Measurements from ENCODE around the gene RALGPS1.

Gene RALGPS1

DNA sequence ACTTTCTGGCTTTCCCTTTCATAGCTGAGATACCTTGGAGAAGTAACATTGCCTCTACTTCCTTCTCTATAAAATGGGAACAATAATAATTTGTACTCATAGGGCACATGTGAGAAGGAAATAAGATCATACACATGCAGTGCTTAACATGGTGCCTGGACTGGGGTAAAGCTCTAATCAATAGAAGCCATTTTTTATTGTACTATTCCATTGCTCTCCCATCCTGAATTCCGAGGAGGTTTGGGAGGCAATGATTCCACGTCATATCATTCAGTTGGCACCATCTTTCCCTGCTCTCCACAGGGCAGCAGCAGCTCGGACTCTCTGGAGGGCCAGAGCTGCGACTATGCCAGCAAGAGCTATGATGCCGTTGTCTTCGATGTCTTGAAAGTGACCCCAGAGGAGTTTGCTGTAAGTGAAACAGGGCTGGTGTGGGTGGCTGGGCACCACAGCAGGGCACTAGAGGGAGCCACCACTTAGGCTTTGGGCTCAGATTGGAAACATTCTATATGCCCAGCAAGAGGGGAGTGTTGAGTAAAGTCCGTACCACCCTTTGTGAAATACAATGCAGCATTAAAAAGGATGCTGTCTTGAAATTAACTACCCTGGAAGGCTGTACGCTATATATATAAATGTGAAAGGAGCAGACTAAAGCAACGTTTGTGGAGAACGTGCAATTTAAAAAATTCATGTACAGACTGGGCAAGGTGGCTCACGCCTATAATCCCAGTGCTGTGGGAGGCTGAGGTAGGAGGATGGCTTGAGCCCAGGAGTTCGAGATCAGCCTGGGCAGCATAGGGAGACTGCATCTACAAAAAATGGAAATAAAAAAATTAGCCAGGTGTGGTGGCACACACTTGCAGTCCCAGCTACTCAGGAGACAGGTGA lies 51.2 kb downstream of the RALGPS1 start:
- no peak overlapping the region for H3K4me3 ChIP-seq (ENCODE audit: low read depth, low read length)
- TF ChIP-seq, protein P1, sequence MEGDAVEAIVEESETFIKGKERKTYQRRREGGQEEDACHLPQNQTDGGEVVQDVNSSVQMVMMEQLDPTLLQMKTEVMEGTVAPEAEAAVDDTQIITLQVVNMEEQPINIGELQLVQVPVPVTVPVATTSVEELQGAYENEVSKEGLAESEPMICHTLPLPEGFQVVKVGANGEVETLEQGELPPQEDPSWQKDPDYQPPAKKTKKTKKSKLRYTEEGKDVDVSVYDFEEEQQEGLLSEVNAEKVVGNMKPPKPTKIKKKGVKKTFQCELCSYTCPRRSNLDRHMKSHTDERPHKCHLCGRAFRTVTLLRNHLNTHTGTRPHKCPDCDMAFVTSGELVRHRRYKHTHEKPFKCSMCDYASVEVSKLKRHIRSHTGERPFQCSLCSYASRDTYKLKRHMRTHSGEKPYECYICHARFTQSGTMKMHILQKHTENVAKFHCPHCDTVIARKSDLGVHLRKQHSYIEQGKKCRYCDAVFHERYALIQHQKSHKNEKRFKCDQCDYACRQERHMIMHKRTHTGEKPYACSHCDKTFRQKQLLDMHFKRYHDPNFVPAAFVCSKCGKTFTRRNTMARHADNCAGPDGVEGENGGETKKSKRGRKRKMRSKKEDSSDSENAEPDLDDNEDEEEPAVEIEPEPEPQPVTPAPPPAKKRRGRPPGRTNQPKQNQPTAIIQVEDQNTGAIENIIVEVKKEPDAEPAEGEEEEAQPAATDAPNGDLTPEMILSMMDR (IDR thresholded peaks at IDR 0.05; ENCODE audit: low read depth, low read length), result peak; percentile 89

GRCh38 chr9:126971261-126971660 lies 56.7 kb downstream of the RALGPS1 start:
- TF ChIP-seq, protein P1 (IDR thresholded peaks at IDR 0.05; ENCODE audit: low read depth, low read length), result no peak
- no peak overlapping the region for H3K4me3 ChIP-seq (ENCODE audit: low read depth, low read length)

- TF ChIP-seq, protein P1 (IDR thresholded peaks at IDR 0.05; ENCODE audit: low read depth, low read length), result no peak
- H3K4me3 ChIP-seq (ENCODE audit: low read depth, low read length), result no peak overlapping the region
These were observed 59.3 kb downstream of the RALGPS1 start for GRCh38 chr9:126973651-126974529.

GRCh38 chr9:126974594-126974993 lies 60.0 kb downstream of the RALGPS1 start:
- no peak overlapping the region for H3K4me3 ChIP-seq (ENCODE audit: low read depth, low read length)
- TF ChIP-seq, protein P1 (IDR thresholded peaks at IDR 0.05; ENCODE audit: low read depth, low read length), result no peak

- TF ChIP-seq, protein P1 (IDR thresholded peaks at IDR 0.05; ENCODE audit: low read depth, low read length), result no peak
These were observed 61.0 kb downstream of the RALGPS1 start for GRCh38 chr9:126975327-126976220.

GRCh38 chr9:126979461-126979860 lies 64.9 kb downstream of the RALGPS1 start:
- TF ChIP-seq, protein P1 (IDR thresholded peaks at IDR 0.05; ENCODE audit: low read depth, low read length), result no peak
- no peak overlapping the region for H3K4me3 ChIP-seq (ENCODE audit: low read depth, low read length)

More at GRCh38 chr9:126975327-126976220, 61.0 kb downstream of the RALGPS1 start:
- H3K4me3 ChIP-seq (ENCODE audit: low read depth, low read length), result no peak overlapping the region

All from WI38 (cell line).